ENCODE measurements around the gene METTL9. TPM values are rescaled to one million over a fixed set of nuclear protein-coding genes. Genes with fewer than 3 reads are reported as not detected.

The METTL9 gene
- total and polyA plus RNA-seq, 2 of the 13 experiments (the other 11 are each of a cell fraction or from before 2014, with no cell fraction given) = 123 to 204 TPM

- TF ChIP-seq EEA1 (CRISPR knock-in tag; IDR thresholded peaks at IDR 0.05; ENCODE audit: borderline replicate concordance) (no peak), SPEN (CRISPR knock-in tag; IDR thresholded peaks at IDR 0.05; ENCODE audit: low read depth) (no peak), IKZF5 (CRISPR knock-in tag; IDR thresholded peaks at IDR 0.05) (no peak), CBX5 (CRISPR knock-in tag; IDR thresholded peaks at IDR 0.05; ENCODE audit: borderline replicate concordance) (no peak), FOXP4 (CRISPR knock-in tag; IDR thresholded peaks at IDR 0.05) (peak; percentile 30; the same call in 1 of the 2 replicates), KDM5B (CRISPR knock-in tag; IDR thresholded peaks at IDR 0.05; ENCODE audit: borderline replicate concordance) (no peak), HNRNPLL (IDR thresholded peaks at IDR 0.05; ENCODE audit: low read depth, low read length, poor library complexity, severe bottlenecking) (no peak), MIER3 (CRISPR knock-in tag; IDR thresholded peaks at IDR 0.05; ENCODE audit: borderline replicate concordance) (no peak), ATF7-NPFF (CRISPR knock-in tag; IDR thresholded peaks at IDR 0.05; ENCODE audit: low read depth) (no peak), FOXA3 (CRISPR knock-in tag; IDR thresholded peaks at IDR 0.05) (peak; percentile 40; the same call in 1 of the 2 replicates), ZFP36 (IDR thresholded peaks at IDR 0.05; ENCODE audit: borderline replicate concordance, low read depth, low read length, partially characterized antibody) (no peak), ZNF143 (CRISPR knock-in tag; IDR thresholded peaks at IDR 0.05) (no peak), SP4 (CRISPR knock-in tag; IDR thresholded peaks at IDR 0.05) (no peak), RELA (CRISPR knock-in tag; IDR thresholded peaks at IDR 0.05) (no peak), THAP11 (CRISPR knock-in tag; IDR thresholded peaks at IDR 0.05) (no peak), ZNF3 (CRISPR knock-in tag; IDR thresholded peaks at IDR 0.05) (no peak), SALL1 (CRISPR knock-in tag; IDR thresholded peaks at IDR 0.05) (0 out of 2 replicates have a peak, but pooled peaks have one; percentile 31), E2F5 (CRISPR knock-in tag; conservative IDR thresholded peaks at IDR 0.05) (no peak), HDAC2 (CRISPR knock-in tag; IDR thresholded peaks at IDR 0.05) (0 out of 2 replicates have a peak, but pooled peaks have one; percentile 10)
- TF ChIP-seq, protein P1, sequence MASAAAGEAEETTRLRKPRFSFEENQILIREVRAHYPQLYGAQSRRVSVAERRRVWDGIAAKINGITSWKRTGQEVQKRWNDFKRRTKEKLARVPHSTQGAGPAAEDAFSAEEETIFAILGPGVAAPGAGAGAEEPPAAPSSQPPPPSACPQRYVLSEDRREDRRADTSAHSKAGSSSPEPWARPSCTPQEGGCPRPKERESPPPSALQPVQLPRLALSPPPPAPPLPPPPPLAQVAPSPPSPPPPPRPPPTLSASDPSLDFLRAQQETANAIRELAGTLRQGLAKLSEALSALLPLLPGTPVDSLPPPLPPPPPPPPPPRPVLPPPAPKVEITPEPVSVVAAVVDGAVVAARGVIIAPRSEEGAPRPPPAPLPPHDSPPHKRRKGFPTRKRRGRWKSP (CRISPR knock-in tag; IDR thresholded peaks at IDR 0.05) = no peak
- TF ChIP-seq, protein P2, sequence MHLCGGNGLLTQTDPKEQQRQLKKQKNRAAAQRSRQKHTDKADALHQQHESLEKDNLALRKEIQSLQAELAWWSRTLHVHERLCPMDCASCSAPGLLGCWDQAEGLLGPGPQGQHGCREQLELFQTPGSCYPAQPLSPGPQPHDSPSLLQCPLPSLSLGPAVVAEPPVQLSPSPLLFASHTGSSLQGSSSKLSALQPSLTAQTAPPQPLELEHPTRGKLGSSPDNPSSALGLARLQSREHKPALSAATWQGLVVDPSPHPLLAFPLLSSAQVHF (CRISPR knock-in tag; IDR thresholded peaks at IDR 0.05) = no peak
- TF ChIP-seq, protein P3, sequence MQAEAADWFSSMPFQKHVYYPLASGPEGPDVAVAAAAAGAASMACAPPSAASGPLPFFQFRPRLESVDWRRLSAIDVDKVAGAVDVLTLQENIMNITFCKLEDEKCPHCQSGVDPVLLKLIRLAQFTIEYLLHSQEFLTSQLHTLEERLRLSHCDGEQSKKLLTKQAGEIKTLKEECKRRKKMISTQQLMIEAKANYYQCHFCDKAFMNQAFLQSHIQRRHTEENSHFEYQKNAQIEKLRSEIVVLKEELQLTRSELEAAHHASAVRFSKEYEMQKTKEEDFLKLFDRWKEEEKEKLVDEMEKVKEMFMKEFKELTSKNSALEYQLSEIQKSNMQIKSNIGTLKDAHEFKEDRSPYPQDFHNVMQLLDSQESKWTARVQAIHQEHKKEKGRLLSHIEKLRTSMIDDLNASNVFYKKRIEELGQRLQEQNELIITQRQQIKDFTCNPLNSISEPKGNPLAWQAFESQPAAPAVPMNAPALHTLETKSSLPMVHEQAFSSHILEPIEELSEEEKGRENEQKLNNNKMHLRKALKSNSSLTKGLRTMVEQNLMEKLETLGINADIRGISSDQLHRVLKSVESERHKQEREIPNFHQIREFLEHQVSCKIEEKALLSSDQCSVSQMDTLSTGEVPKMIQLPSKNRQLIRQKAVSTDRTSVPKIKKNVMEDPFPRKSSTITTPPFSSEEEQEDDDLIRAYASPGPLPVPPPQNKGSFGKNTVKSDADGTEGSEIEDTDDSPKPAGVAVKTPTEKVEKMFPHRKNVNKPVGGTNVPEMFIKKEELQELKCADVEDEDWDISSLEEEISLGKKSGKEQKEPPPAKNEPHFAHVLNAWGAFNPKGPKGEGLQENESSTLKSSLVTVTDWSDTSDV (CRISPR knock-in tag; IDR thresholded peaks at IDR 0.05) = no peak
These were observed 48.3 kb downstream of the METTL9 start (continued) for GRCh38 chr16:21647562-21648164.

All from HepG2 (cell line).